Neural progenitor cell (in vitro differentiated cells): ENCODE results near the gene OR6C1.

Source experiments
- CTCF ChIP-seq: fragments of 200-600 bp; sonication (generic); IDR thresholded peaks from 2 replicates; pipeline ENCODE4 v1.5.1; 2017; ENCODE audit warnings: antibody characterized with exemption, mild to moderate bottlenecking
- EZH2 ChIP-seq: fragments of 200-600 bp; sonication (generic); IDR thresholded peaks from 2 replicates; pipeline ENCODE4 v1.6.1; 2017; ENCODE audit warnings: antibody characterized with exemption, mild to moderate bottlenecking, moderate library complexity
- EZH2phosphoT487 ChIP-seq: fragments of 200-600 bp; sonication (generic); IDR thresholded peaks from 2 replicates; pipeline ENCODE4 v1.6.1; 2017; ENCODE audit warnings: antibody characterized with exemption

DNA sequence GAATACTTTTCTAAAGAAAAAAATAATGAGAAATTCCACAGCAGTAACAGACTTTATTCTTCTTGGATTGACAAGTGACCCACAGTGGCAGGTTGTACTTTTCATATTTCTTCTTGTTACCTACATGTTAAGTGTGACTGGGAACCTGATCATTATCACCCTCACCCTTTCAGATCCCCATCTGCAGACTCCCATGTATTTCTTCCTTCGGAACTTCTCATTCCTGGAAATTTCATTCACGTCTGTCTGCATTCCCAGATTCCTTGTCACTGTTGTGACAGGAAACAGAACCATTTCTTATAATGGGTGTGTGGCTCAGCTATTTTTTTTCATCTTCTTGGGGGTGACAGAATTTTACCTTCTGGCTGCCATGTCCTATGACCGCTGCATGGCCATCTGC, 50.9 kb downstream of the OR6C1 start:
- no peak for TF ChIP-seq CTCF
- no peak for TF ChIP-seq EZH2
- TF ChIP-seq EZH2phosphoT487, result no peak
